HG03159 (cell line): ENCODE data around the gene CD180.

Source experiments
- ATAC-seq: cut with Tn5 transposase; IDR thresholded peaks from one replicate; pipeline ENCODE4 v1.9.1; 2021; ENCODE audit warnings: mild to moderate bottlenecking, moderate library complexity; ENCODE audit not compliant: unreplicated experiment

CD180 gene

DNA sequence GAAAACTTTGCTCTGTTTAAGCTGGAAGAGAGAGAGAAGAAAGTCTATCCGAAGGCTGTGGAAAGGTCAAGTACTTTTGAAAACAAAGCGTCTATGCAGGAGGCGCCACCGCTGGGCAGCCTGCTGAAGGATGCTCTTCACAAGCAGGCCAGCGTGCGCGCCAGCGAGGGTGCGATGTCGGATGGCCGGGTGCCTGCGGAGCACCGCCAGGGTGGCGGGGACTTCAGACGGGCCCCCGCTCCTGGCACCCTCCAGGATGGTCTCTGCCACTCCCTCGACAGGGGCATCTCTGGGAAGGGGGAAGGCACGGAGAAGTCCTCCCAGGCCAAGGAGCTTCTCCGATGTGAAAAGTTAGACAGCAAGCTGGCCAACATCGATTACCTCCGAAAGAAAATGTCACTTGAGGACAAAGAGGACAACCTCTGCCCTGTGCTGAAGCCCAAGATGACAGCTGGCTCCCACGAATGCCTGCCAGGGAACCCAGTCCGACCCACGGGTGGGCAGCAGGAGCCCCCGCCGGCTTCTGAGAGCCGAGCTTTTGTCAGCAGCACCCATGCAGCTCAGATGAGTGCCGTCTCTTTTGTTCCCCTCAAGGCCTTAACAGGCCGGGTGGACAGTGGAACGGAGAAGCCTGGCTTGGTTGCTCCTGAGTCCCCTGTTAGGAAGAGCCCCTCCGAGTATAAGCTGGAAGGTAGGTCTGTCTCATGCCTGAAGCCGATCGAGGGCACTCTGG, 32.6 kb downstream of the CD180 start:
- no peak for ATAC-seq

DNA sequence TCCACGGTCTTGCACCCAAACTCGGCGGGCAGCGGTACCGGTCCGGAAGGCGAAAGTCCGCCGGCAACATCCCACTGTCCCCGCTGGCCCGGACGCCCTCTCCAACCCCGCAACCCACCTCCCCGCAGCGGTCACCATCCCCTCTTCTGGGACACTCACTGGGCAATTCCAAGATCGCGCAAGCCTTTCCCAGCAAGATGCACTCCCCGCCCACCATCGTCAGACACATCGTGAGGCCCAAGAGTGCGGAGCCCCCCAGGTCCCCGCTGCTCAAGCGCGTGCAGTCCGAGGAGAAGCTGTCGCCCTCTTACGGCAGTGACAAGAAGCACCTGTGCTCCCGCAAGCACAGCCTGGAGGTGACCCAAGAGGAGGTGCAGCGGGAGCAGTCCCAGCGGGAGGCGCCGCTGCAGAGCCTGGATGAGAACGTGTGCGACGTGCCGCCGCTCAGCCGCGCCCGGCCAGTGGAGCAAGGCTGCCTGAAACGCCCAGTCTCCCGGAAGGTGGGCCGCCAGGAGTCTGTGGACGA, 33.3 kb downstream of the CD180 start:
- no peak for ATAC-seq

DNA sequence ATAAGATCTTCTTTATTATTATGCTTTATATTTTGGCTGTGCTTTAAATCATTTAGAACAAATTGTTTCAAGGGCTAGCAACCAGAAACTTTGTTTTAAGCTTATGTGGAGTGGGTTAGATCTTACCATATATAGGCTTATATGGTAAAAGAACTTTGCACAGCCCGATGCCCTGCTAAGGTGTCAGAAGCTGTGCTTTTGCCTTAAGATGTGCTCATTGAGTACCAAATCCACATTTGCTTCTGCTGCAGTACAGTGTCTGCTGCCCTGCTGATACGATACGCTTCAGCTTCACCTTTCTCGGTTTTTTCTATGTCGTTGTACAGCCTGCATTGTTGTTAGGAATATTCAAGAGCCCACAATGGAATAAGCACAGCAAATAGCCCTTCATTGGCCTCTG, 34.8 kb downstream of the CD180 start:
- ATAC-seq, result no peak

DNA sequence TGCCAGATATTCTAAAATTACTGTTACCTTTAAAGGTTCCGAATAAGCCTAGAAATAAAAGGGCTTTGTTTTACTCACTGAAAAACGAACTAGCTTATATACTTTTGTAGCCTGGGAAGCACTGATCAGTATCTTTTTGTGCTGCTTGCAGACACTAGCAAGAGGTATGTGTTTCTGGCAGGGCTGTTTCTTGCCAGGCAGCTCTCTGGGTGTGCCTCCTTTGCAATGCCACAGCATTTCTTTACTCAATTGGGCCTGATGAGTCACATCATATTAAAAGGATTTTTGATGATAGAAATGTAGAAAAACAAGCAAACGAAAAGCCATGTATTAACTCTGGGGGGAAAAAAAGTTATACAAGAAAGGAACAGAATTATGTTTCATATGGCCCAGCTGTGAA, 35.6 kb downstream of the CD180 start:
- no peak for ATAC-seq

DNA sequence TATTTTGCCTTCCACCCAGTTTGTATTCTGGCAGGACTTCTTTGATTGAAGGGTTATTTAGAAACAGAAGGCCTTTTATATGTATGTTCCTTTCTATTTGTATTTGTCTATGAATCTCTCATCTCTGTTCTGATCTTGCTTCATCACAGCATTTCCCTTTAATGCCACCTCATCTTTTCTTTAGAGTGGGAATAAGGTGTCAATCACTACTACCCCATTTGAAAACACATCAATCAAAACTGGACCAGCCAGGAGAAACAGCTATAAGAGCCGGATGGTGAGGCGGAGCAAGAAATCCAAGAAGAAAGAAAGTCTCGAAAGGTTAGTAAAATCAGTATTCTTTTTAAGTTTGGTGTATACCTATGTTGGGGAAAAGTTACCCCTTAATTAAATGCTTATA, 36.3 kb downstream of the CD180 start:
- ATAC-seq, result no peak

DNA sequence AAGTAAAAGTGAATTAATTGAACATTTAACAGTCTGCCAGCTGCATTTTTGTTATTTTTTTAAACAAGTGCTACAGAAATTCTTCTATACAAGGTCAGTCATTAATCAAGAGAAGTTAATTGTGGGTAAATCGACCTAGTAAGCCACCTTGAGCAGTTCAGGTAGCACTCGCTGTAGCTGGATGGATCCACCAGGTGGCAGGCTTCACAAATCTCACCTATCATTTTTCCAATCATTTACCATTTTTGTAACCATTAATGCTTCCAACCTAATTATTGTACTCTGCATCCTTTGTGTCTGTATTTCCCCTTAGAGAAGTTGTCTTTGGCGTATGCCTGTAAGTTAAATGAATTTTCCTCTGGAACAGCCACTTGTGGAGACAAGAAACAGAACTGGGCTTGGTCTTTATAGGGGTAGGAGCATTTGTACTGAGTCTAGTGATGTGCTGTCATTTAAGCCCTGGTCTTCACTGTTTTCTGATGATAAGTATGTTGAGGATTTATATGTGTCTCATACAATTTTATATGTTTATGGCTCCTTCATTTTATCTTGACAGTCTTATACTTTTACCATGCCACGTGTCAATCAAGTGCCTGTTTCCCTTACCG, 39.5 kb downstream of the CD180 start:
- peak; percentile 64 for ATAC-seq

DNA sequence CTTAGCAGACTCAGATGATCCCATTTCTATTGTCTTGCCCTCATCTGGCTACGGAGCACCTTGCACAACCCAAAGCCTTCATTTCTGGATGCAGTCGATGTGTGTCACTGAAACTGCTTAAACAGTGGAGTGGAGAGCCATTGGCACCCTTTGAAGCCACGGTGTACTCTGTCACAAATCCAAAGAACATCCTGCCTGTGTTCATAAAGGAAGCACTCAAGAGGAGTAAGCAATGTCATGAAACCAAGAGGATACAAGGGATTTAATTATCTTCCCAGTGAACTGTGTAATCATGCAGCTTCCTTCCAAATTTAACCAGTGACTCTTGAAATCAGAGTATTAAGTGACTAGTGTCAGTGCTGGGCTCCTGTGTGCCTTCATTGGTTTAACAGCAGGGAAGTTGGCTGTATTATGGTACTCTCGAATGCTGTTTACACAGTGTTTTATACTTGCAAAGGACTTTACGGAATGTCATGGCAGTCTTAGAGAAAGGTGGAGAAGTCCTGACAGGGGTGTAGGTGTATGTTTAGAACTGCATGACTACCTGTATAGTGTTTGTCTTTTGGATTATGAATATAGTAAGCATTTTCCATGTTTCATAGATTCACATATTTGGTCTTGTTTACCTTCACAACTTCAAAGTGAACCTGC, 41.9 kb downstream of the CD180 start:
- no peak for ATAC-seq

DNA sequence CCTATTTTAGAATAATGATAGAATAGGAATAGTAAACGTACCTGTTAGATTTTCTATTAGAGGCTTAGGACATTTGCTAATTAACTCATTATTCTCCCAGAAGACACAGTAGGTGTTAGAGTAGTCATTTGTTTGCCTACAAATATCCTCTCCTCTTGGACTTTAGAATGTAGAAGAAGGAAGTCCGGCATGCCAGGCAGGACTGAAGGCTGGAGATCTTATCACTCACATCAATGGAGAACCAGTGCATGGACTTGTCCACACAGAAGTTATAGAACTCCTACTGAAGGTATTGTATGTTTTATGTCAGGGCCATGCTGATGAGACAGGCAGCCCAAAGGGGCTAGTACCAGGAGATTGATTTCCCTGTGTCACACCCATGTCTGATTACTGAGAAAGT, 43.3 kb downstream of the CD180 start:
- no peak for ATAC-seq

DNA sequence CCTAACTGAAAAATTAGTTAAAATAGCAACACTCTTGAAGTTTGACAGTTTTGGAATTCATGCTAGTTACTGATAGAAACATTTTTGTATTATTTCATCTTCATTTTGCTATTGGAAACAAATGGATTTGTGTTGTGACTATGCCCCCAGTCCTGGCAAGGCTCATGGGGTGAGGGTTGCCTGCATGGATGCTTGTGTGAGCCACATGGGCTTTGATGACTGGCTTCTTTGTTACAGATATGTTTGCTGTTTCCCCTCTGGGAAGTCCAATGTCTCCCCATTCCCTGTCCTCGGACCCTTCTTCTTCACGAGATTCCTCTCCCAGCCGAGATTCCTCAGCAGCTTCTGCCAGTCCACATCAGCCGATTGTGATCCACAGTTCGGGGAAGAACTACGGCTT, 44.2 kb downstream of the CD180 start:
- ATAC-seq, result no peak

DNA sequence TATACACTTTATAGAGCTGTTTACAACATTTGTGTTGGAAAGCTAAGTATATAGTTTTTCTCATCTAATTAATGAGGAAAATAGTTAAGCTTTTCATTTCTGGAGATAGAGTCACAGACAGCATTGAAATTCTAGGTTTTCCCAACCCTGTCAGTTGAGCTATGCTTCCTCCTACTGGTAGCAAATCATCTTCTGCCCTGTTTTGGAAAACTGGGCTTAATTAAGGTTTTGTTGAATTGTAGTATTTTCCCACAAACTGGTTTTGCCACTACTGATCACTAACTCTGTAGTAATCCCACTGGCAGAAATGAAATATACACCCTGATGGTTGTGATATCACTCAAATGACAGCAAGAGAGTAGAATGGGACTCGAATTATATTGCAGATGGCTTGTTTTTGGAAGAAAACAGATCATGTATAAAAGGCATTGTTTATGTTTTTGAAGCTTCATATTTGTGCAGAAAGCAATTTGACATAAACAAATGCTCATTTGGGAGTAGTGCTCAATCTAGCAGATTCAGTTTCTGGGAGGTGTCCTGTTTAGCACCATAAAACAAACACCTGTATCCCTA, 46.6 kb downstream of the CD180 start:
- no peak for ATAC-seq

DNA sequence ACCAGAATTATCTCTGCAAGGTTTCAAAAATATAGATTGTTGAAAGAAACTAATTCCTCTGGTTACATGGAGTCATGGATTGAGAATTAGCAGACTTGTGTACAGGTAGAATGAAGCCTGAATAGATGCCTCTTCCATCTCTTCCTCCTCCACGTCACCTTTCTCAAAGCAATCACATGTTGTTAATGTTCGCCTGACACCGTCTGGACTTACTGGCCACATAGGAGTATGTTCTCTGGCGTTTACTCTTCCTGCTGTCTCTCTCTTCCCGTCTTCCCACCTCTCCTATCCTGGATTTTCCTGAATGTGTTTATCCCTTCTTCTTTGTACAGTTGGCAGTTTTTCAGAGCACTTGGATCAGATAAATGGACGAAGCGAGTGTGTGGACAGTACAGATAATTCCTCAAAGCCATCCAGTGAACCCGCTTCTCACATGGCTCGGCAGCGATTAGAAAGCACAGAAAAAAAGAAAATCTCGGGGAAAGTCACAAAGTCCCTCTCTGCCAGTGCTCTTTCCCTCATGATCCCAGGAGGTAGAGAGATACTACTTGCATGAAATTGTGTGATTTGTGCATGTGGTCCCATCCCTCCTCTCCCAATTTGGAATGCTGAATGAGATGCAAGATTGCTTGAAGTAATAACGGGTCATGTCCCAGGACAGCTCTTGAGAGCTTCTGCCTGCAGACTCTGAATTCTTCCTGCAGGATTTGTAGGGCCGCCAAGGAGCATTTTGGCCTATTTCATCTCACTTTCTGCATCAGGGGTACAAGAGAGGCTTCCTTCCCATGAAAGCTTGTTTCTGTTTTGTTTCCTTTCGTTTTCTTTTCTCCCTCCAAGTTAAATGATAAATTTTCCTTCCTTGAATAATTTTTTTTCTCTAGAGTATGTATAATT, 47.3 kb downstream of the CD180 start:
- ATAC-seq, result no peak

DNA sequence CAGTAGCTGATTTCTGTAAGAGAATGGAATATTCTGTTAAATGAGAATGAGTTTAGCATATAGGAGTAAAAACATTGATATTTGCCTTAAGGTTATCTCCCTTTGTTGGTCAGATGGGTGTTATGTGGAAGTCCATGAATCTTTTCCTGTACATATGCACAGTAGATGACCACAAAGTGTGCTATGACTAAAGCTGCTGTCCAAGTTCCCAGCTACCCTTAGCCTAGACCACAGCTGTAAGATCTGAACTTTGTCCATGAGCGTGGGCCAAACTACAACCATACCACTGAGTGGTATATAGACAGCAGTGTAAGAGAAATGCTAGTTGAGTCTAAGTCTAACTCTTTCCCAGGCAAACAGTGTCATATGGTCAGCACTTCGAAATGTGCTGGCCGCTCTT, 48.8 kb downstream of the CD180 start:
- ATAC-seq, result no peak

DNA sequence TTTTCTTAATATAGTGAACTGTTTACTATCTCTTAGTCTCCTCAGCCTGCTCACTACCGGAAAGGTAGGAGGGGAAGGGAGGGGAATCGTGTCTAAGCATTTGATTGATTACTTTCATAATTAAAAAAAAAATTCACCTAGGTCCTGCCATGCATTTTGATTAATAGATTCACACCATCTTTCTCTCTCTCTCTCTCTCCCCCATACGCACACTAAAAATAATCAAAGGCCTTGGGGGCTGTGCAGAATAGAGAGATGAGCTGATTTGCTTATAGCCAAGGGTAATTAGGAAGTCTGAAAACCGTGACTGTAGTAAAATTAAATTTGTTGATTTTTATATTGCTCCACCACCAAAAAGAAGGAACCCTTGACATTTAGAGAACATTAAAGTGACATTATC, 49.6 kb downstream of the CD180 start:
- ATAC-seq, result no peak

DNA sequence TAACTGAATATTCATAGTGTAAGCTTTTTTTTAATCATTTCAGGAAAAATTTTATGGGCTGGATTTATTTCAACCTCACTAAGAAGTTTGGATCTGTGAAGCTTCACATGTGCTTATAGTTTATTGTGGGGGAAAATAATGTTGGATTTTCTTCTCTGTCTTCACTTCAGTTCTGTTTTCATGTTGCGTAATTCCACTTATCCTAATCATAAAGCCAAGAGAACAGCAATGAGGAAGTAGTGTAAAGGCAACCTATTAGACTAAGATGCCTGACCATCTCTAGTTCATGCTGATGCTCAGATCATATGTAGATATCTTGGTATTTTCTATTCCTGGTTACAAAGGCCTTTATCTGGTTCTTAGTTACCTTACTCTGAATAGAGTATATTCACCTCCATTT, 50.0 kb downstream of the CD180 start:
- ATAC-seq, result no peak

DNA sequence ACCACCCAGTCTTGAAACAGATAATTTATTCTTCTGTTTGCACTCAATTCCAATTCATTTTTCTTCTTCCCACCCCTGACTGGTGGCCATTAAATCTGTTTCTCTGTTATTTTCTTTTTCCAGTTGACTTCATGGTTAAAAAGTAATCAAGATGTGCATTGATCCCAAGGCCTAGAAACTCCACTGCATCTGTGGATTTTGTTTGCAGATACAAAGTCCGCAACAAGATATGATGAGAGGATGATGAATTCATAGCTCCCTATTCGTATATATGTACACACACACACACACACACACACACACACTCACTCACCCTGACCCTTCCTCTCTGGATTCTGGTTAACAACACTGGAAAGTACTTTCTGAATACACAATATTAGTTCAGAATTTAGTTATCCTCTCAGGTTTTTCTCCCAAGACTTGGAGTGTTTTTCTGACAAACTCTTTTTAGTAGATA, 52.4 kb downstream of the CD180 start:
- ATAC-seq, result no peak

DNA sequence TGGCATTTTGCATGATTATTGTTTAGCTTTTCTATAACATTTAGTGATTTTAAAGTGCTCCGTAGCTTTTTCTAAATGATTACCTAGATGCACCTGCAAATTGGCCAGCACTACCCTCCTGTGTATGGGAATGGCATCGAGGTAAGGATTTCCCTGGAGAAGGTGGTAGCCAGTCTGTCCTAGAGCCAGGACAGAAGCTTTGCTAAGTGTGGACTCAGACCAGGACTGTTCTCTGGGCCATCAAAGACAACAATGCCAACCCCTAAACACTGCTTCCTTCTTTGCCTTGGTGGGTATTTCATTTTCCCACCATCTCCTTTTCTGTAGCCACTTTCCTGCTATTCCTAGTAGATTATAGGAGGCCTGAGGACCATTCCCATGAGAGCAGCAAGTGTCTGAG, 53.0 kb downstream of the CD180 start:
- no peak for ATAC-seq

DNA sequence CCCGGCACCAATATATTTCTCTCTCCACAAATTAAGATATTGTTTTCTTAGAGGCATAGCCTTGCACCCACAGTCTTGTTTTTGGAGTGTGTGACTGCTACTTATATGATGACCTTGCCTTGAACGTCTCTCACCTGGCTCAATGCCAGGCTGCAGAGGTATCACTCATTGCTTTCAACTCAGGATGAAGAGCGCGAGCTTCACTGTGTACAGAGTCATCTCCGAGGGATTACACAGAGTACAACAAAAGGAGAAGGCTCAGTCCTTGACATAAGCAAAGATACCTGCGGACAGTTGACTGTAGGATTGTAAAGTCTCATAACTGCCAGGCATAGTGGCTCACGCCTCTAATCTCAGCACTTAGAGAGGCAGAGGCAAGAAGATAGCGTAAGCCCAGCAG, 53.8 kb downstream of the CD180 start:
- no peak for ATAC-seq

DNA sequence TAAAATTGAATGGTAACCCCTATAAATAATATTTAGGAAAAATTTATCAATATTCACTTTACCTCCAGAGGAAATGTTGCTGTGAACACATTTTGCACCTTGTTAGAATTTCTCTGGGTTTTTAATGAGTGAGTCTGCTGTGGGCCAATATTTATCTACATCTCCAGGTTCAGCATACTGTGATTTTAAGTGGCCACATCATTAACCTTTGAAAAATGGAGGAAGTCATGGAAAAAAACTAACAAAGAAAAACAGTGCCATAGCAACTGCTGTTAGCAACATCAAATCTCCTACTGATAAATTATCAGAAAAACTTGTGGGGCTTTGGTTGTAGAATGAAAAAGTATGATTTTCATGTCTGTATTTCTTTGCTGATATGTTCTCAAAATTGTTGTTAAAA, 55.0 kb downstream of the CD180 start:
- no peak for ATAC-seq

DNA sequence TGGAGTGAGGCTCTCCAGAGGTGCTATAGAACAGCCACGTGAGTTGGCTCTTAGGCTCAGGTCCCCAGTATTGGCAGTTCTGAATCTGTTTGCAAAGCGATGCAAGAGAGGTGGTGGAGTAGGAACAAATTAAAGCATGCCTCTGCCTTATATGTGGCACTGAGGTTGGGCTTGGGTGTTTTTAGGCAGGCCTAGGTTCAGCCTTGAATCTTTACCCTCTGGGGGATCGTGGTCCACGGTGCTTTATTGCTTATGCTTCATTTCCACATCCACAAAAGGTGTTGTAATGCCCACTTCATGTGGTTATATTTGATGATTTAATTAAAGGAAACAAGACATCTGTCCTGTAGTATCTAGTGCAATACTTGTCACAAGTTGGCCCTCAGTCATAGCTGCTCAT, 56.2 kb downstream of the CD180 start:
- no peak for ATAC-seq

DNA sequence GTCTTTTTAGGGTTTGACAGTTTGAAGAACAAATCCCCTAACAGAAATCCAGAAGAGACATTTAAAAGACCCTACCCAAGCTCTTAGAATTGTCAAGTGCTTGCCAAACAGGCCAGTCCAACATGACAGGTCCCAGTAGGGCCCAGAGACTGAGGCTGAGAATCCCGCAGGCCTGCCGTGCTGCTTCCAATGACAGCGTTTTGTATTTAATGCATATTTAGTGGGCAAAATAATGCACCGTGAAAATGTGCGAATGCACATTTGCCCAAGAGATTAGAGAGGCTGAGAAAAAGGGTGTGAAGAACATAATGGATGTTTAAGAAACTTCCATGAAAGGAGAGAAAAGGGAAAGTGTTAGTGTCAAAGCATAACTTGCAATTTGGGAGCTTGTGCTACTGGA, 57.6 kb downstream of the CD180 start:
- no peak for ATAC-seq
